H1 (cell line): ENCODE results near the gene RIN3.

ENCODE experiments used
- MAX ChIP-seq: IDR thresholded peaks from 2 replicates; pipeline ENCODE4 v1.6.1; 2012; ENCODE audit warnings: inconsistent platforms
- POLR2AphosphoS5 ChIP-seq: IDR thresholded peaks from 2 replicates; pipeline ENCODE4 v1.6.1; 2011; ENCODE audit warnings: low read depth, low read length
- POU5F1 ChIP-seq: IDR thresholded peaks from 2 replicates; pipeline ENCODE4 v1.6.1; 2011; ENCODE audit warnings: low read depth, mild to moderate bottlenecking, low read length, moderate library complexity
- ZNF274 ChIP-seq: IDR thresholded peaks from 2 replicates; pipeline ENCODE4 v1.7.0; 2012; ENCODE audit warnings: low read length, borderline replicate concordance; ENCODE audit errors: extremely low read depth
- TF ChIP-seq, protein P1 (sequence below), 3 experiments: IDR thresholded peaks; 1 replicate in 2 of 3; 2 replicates in 1 of 3; pipeline versions ENCODE4 v1.5.1 to v1.6.1; 2011; ENCODE audit warnings: low read length in 3 of 3, mild to moderate bottlenecking in 3 of 3, inconsistent platforms in 2 of 3, low read depth in 1 of 3, moderate library complexity in 1 of 3; ENCODE audit not compliant: insufficient read depth in 1 of 3; ENCODE audit errors: control extremely low read depth in 1 of 3

GRCh38 chr14:92549105-92549858, 35.7 kb downstream of the RIN3 start:
- TF ChIP-seq, protein P1, sequence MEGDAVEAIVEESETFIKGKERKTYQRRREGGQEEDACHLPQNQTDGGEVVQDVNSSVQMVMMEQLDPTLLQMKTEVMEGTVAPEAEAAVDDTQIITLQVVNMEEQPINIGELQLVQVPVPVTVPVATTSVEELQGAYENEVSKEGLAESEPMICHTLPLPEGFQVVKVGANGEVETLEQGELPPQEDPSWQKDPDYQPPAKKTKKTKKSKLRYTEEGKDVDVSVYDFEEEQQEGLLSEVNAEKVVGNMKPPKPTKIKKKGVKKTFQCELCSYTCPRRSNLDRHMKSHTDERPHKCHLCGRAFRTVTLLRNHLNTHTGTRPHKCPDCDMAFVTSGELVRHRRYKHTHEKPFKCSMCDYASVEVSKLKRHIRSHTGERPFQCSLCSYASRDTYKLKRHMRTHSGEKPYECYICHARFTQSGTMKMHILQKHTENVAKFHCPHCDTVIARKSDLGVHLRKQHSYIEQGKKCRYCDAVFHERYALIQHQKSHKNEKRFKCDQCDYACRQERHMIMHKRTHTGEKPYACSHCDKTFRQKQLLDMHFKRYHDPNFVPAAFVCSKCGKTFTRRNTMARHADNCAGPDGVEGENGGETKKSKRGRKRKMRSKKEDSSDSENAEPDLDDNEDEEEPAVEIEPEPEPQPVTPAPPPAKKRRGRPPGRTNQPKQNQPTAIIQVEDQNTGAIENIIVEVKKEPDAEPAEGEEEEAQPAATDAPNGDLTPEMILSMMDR (IDR thresholded peaks at IDR 0.05; ENCODE audit: control extremely low read depth in 1 of 3, insufficient read depth in 1 of 3, low read depth in 1 of 3, low read length in 3 of 3) = no peak
- TF ChIP-seq ZNF274 (no peak), MAX (no peak), POLR2AphosphoS5 (no peak), POU5F1 (no peak)
